ENCODE results near the gene LCN6.
"Not testable (repeated sequence)": the region's sequence is repeated elsewhere in the genome, so short reads cannot be mapped to it uniquely, and the experiment has no call there.

LCN6 gene

GRCh38 chr9:136782452-136782851 lies 34.1 kb upstream of the LCN6 start:
- DNase-seq: peak; percentile 42

DNA sequence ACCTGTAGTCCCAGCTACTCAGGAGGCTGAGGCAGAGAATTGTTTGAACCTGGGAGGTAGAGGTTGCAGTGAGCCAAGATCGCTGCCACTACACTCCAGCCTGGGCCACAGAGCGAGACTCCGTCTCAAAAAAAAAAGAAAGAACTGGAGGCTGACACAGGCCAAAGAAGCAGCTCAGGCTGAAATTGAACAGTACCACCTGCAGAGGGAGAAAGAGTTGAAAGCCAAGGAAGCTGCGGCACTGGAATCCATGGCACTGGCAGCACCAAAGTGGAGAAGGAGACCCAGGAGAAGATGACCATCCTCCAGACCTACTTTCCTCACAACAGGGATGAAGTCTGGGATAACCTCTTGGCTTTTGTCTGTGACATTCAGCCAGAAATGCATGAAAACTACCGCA lies 31.5 kb upstream of the LCN6 start:
- DNase-seq: no peak

GRCh38 chr9:136777359-136777758 lies 29.0 kb upstream of the LCN6 start:
- DNase-seq: no peak

DNA sequence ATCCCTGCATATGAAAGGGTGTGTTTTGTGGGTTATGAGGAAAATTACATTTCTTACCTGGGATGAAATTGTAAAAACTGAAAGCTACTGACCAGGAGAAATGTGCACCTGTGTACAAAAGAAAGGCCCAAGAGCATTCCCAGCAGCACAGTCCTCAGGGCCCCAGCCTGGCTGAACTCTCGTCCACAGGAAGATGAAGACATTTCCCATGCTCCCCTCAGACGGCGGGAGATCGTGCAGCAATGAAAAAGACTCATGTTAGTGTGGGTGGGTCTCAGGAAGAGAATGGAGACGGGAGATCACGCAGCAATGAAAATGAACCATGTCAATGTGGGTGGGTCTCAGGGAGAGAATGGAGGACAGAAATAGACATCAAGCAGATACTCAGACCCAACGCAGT lies 28.6 kb upstream of the LCN6 start:
- no peak for DNase-seq

DNA sequence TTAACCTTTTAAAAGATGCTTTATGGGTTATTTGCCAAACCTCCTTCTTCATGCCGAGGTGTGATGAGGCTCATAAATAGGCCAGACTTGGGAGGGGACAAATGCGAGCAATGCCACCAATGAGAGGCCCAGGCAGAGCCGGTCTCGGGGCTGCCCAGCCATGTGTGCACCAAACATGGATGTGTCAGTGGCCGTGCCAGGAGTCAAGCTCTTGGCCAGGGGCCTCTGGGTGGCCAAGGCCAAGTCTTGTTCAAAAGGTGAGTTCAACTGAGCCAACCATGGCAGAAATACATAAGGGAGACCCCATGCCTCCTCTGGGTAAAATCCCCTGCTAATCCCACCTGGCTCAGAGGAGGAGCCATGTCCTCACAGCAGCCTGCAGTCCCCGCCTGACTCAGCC lies 26.9 kb upstream of the LCN6 start:
- no peak for DNase-seq

DNA sequence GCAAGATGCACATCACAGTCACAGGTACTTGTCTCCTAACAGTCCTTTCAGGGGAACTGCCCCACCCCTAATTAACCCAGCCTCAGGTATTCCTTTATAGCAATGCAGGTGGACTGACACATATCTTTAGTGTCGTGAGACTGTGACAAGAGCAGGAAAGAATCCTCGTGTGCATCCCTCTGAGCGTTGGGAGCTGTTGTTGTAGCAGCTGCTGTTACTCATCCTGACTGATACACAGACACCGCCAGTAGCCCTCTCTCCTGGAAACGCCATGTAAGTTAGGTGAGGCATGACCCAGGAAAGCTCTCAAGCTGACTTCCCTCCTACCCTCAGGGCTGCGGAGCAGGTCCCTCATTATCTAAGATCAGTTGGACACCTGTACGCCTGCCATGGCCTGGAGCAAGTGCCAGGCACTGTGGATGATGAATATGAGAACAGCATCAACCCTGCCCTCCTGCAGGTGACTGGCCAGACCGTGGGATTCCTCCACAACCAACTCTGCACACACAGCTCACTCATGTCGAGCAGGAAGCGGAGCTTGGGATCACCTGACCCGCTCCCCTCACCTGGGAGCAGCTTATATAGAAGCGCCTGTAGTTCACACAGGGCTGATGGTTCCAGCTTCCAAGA lies 26.2 kb upstream of the LCN6 start:
- no peak for DNase-seq

DNA sequence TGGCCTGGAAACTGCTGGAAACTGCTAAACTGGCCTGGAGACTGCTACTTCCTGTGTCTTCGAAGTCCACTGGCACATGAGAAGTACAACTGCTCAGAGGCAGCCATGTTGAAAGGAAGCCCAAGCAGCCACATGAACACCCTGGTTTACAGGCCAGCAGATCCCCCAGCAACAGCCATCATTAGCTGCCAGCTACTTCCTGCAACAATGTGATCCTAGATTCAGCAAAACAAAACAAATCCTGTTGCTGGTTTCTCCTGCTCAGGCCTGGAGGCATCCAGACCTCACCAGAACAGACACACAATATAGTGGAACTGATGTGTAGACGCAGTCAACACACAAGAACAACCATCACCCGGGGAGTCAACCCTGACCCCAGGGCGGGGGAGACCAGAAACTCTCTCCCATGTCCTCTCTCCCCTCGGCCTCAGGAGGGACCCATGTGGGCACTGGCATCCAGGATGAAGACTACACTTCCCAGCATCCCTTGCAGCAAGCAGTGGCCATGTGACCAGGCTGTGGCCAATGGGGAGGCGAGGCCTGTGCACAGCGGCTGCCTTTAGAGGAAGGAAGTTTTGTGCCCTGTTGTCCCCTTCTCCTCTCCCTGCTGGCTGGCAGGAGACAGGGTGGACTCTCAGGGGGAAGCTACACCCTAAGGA lies 25.2 kb upstream of the LCN6 start:
- no peak for DNase-seq

GRCh38 chr9:136771907-136772415 lies 23.6 kb upstream of the LCN6 start:
- DNase-seq: no peak

DNA sequence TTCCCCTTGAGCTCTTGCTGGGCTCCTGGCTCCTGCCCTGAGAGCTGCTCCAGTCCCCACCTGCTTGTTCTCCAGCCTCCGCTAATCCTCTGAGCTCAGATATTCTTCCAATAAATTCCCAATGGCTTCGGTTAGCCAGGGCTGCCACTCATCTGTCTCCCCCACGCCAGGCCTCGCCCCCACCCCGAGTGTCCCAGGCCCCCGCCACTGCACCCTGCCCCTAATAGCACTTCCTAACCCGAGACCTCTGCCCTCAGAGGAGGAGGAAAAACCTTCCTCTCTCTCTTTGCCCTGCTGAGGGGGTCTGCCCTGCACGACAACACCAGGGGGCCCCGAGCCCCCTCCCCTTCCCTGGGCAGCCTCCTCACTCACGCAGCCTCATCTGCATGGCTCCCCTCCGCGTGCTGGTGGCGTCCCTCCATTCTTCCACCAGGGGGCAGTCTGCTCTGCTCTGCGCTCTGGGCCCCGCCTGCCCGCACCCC lies 21.4 kb upstream of the LCN6 start:
- DNase-seq: no peak

DNA sequence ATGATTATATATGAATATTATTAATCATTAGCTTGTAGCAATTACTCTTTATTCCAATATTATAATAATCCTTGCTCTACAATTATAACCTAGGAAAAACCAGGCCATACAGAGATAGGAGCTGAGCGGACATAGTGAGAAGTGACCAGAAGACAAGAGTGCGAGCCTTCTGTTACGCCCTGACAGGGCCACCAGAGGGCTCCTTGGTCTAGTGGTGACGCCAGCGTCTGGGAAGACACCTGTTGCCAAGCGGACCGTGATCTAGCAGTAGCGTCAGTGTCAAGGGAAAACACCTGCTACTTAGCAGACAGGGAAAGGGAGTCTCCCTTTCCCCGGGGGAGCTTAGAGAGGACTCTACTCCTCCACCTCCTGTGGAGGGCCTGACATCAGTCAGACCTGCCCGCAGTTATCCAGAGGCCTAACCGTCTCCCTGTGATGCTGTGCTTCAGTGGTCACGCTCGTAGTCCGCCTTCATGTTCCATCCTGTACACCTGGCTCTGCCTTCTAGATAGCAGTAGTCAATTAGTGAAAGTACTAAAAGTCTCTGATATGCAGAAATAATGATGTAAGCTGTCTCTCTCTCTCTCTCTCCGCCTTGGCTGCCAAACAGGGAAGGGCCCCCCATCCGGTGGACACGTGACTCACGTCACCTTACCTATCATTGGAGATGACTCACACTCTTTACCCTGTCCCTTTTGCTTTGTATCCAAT lies 18.2 kb upstream of the LCN6 start:
- DNase-seq: peak; percentile 41

- DNase-seq: not testable (repeated sequence)
Measured at GRCh38 chr9:136765745-136766409, 17.6 kb upstream of the LCN6 start.

DNA sequence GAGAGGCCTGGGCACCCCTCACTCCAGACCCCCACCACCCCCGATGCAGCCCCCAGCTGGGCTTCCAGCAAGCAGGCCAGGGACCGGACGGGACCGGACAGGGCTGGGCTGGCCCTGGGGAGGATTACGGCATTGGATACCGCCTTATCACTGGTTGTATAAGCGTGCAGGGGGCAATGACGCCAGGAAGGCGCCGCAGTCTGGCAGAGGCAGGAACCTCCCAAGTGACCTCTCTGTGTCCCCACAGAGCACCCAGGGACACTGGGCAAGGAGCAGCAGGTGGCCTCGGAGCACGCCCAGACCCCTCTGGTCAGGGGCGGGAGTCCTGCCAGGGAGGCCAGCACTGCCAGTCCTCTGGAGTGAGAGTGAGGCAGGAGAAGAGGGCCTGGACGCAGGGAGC lies 16.7 kb upstream of the LCN6 start:
- DNase-seq: no peak

GRCh38 chr9:136764301-136764891 lies 16.1 kb upstream of the LCN6 start, which contains the start of gene LCN15:
TSS of gene LCN15 (minus strand) at chr9:136764518. CDS start at chr9:136764488, 30 bp downstream.
- DNase-seq: peak; percentile 73

DNA sequence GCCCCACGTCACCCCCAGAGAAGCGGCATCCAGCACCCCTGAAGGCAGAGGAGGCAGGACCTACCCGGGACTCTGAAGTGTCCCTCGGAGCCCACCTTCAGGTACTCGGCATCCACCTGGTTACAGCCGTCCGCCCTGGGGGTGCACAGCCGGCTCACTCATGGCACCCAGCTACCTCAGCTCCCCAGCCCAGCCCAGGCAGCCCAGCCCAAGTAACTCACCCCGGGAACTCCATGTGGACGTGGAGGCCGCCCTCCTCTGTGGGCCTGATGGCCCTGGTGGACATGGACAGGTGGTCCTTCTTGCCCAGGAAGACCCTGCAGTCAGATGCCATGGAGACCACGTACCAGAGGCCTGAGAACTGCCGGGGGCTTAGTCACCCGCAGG lies 15.3 kb upstream of the LCN6 start:
- DNase-seq: no peak

- no peak for DNase-seq
Measured at GRCh38 chr9:136762915-136763648, 14.8 kb upstream of the LCN6 start.

DNA sequence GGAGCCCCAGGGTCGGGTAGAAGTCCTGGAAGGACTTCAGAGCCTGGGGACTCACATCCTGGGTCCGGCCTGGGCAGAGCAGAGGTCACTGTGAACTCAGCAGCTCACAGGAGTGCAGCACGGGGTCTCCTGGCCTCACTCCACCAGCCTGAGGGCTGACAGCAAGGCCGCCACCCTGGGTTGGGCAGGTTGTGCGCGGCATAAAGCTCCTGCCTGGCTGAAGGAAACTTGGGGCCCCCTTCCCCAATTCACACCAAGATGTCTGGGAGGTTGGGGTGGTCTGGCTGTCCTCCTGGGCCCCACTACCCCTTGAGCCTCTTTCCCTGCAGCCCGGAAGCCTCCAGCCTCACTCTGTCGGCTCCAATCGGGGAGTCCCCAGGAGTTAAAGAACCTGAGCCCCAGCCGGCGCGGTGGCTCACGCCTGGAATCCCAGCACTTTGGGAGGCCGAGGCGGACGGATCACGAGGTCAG lies 13.9 kb upstream of the LCN6 start:
- no peak for DNase-seq

GRCh38 chr9:136761545-136761981 lies 13.2 kb upstream of the LCN6 start:
- no peak for DNase-seq

DNA sequence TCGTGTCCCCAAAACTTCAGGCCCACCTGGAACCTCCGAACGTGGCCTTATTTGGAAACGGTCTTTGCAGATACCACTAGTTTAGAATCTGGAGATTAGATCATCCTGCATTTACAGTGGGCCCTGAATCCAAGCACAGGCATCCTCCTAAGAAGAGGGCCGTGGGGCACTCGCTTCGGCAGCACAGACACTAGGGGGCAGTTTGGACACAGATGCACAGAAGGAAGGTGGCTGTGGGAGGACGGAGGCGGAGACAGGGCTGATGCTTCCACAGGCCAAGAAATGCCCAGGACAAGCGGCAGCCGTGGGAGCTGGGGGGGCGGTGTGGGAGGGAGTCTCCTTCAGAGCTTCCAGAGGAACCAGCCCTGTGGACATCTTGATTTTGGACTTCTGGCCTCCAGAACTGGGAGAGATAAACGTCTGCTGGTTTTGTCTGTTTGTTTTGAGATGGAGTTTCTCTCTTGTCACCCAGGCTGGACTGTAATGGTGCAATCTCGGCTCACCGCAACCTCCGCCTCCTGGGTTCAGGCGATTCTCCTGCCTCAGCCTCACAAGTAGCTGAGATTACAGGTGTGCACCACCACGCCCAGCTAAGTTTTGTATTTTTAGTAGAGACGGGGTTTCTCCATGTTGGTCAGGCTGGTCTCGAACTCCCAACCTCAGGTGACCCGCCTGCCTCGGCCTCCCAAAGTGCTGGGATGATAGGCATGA lies 12.7 kb upstream of the LCN6 start:
- DNase-seq: peak; percentile 36

GRCh38 chr9:136760424-136760823 lies 12.1 kb upstream of the LCN6 start:
- DNase-seq: no peak

GRCh38 chr9:136759436-136760325 lies 11.4 kb upstream of the LCN6 start:
- DNase-seq: no peak

Measured in NCI-H510A treated with DMSO at 0.1 percent for 48 hours (cell line).